Stimulated activated CD8-positive, alpha-beta memory T cell treated with anti-CD3 and anti-CD28 coated beads, Interleukin-15, amount 100 ng/mL, for 48 hours (primary cell): ENCODE measurements around the gene NAT14.
"Not testable (repeated sequence)": the region's sequence is repeated elsewhere in the genome, so short reads cannot be mapped to it uniquely, and the experiment has no call there.

Source experiments
- DNase-seq, 2 donors: peaks; one replicate each; pipeline ENCODE4 v3.0.0-alpha.2; 2020; ENCODE audit warnings: low read depth in 2 of 2

Gene NAT14

GRCh38 chr19:55484593-55485438 is at the start of gene NAT14:
Gene NAT14, plus strand, starts transcription at chr19:55485188. Its CDS starts 521 bp downstream, at chr19:55485709.
- peak; percentile 49 to 51 for DNase-seq

GRCh38 chr19:55436847-55437246 is 48.1 kb upstream of the NAT14 start:
- no peak for DNase-seq

- DNase-seq: no peak
These were observed 47.6 kb upstream of the NAT14 start for GRCh38 chr19:55437410-55437809.

- no peak for DNase-seq
These were observed 45.9 kb upstream of the NAT14 start for GRCh38 chr19:55439052-55439451.

DNA sequence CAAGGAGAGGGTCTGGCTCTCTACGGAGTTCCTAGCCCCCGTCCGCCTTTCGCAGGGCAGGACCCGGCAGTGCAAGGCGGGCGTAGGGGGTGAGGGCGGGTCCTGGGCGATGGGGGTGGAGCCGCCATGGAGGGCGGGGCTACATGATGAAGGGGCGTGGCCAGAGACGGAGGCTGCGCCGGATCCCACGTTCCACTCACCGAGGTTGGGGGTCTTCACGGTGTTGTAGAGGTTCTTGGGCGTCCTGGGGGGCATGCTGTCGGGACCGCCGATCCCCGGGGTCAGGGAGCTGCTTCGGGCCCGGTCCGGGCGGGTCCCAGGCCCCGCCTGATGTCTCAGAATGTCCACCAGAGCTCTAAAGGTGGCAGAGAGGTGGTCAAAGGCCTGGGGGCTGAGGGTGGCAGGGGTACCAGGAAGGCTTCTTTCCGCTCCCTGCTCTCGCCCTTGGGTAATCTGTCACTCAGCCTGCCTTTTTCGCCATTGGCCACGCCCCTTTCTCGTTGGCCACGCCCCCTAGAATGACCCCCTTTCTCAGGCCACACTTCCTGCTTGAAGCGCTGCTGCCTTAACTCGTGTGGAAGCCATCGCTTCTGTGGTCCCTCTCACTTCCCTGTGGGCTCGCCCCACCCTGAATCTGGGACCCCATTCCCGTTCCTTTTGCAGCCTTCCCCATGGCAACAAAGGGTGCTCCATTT is 44.4 kb upstream of the NAT14 start:
- no peak for DNase-seq

DNA sequence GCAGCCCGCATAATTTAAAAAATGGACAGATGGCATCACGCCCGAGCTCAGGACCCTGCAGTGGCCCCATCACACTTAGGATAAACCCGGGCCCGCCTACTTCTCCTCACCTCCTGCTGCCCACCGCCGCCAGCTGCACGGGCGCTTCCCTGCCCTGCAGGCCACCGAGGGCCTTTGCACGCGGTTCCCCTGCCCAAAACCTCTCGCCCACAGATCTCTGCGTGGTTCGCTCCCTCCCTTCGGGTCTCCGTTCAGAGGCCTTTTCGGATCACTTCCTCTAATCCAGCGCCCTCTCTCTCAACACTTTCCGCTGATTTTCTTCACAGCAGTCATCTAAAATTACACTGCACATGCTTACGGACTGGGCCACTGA is 43.7 kb upstream of the NAT14 start:
- no peak for DNase-seq

DNA sequence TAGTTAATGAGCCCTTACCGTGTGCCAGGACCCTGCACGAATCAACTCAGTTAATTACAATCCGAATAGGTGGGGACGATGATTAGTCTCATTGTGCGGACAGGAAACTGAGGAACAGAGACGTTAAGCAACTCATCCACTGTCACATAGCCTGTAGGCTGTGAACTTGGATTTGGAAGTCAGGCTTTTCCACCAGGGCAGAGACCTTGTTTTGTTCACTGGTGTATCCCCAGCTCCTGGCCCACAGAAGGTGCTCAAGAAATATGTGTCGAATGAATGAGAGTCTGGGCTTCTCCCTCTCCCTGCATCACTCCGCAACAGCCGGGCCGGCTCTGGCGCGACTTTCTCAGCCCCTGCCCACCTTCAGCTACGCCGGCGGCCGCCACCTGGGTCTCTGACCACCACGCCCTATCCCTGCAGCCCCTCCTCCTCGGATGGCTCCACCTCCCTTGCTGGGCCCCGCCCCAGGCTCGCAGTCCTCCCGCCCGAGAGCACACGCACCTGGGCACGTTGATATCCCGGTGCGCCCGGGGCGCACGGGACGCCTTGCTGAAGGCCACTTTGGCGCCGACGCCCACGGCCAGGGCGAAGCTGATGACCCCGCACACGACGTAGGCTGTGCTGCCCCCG is 43.2 kb upstream of the NAT14 start:
- DNase-seq: no peak

GRCh38 chr19:55442372-55442961 is 42.5 kb upstream of the NAT14 start:
- DNase-seq: no peak

DNA sequence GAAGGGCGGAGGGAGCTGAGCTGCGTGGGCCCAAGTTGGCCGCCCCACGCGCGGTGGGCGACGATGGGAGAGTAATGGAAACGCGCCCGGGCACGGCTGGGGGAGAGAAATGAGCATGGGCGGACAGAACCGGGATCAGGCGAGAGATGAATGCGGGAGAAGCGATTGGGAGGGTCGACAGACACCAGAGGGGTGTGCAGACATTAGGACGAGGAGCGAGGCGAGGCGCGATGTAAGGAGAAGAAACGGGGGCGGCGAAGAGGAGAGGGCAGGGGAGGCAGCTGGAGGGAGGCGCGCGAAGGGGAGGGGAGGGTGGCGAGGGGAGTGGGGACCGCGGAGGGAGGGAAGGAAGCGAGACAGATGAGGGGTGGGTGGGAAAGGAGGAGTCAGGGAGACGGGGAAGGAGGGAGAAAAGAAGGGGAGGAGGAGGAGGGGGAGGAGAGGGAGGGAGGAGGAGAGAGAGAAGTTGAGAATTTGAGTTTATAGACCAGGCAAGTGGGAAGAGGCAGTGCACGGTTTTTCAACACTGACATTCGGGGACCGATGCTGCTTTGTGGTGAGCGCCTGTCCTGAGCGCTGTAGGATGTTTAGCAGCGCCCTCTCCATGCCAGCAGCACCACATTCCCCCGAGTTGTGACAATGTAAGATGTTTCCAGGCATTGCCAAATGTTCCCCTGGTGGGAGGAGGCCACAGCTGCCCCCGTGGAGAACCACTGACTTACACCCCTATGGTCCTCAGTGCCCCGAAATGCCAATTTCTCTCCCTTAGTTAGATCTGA is 41.8 kb upstream of the NAT14 start, which contains the start of gene SHISA7:
Gene SHISA7 (minus strand): TSS at position 256 of the 779 bp plus-strand sequence. CDS start 437 bp downstream, outside the sequence.
- no peak for DNase-seq

DNA sequence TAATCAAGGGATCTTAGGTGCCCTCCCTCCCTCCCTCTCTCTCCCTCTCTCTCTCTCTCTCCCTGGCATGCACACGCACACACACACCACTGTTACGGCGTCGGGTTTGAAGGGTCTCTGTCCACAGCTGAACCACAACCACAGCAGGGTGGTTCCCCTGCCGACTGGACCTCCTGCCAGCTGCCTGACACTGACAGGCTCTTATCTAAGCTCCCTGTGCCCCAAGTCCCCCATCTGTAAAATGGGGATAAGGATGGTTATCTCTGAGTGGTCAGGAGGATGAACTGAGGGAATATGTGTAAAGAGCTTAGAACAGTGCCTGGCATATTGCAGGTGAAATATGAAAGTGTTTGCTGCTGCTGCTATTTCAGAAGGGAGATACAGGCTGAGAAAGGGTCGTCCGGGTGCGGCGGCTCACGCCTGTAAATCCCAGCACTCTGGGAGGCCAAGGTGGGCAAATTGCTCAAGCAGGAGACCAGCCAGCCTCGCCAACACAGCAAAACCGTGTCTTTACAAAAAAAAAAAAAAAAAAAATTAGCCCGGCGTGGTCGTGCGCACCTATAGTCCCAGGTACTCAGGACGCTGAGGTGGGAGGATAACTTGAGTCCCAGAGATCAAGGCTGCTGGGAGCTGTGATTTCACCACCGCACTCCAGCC is 41.0 kb upstream of the NAT14 start:
- DNase-seq: no peak

- DNase-seq: no peak
These were observed 40.3 kb upstream of the NAT14 start for GRCh38 chr19:55444646-55445045.

- DNase-seq: no peak
These were observed 38.9 kb upstream of the NAT14 start for GRCh38 chr19:55446060-55446459.

- DNase-seq: no peak
These were observed 37.4 kb upstream of the NAT14 start for GRCh38 chr19:55447421-55448174.

DNA sequence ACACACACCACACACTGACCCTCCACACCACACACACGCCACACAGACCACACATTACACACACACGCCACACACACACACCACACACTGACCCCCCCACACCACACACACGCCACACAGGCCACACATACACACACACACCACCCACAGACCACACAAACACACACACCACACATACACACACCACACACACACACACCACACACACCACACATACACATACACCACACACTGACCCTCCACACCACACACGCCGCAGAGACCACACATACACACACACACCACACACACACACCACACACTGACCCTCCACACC is 36.9 kb upstream of the NAT14 start:
- DNase-seq: not testable (repeated sequence)

DNA sequence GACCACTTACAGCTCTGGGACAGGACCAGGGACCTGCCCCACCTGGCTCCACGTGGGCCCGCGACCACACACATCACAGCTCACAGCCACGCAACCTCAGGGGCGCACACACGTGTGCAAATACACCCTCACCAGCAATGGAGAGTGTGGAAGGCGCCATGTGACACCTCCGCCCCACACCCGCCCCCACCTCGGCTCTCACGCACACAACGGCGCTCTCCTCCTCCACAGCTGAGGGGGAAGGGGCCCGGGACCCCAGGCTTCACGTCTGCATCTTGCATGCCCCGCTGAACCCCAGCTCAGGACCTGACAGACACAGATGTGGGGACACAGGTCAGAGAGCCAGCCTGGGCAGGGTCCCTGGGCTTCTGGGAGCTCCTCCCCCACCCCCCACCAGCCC is 35.5 kb upstream of the NAT14 start:
- no peak for DNase-seq

GRCh38 chr19:55451163-55451964 is 33.6 kb upstream of the NAT14 start:
- no peak for DNase-seq

GRCh38 chr19:55451965-55452748 is 32.8 kb upstream of the NAT14 start:
- DNase-seq: no peak

DNA sequence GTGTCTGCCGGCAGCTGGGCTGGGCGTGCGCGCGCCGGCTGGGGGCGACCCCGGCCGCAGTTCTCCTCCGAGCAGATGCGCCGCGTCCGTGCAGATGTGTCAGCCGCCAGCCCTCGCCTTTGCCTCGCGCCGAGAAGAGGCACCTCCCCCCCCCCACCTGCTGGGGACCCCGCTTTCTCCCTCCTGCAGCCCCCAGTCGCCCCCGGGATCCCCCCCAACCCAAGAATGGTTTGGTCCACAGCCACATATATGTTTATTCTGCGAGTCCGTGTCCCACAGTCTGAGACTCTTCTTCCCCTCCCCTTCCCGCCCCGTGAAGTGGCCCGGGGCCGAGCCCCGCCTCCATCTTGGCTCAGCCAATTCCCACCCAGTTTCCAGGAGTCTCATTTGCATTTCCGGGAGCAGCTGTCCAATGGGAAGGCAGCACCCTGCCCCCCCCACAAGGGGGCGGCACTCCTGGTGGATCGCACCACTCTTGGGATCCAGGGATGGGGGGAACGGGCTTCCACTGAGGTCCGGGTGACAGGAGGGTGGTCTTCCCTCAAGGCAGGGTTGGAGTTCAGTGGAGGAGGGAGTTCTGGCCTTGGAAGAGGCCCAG is 32.1 kb upstream of the NAT14 start:
- DNase-seq: peak in 1 of 2 donors; percentile 30
